Esophagus squamous epithelium (tissue), 5 donors: ENCODE measurements around the gene SOX8. TPM values are rescaled to one million over a fixed set of nuclear protein-coding genes. Genes with fewer than 3 reads are reported as not detected.

Experiments
- DNase-seq: peaks from one replicate; lab custom pipeline; 2025; lab: John Stamatoyannopoulos, UW
- H3K27ac ChIP-seq, 4 donors: fragments of 200-600 bp; sonication (generic); one replicate each; pipeline ENCODE4 v1.5.1; 2016 to 2019; ENCODE audit warnings: mild to moderate bottlenecking in 1 of 4
- H3K27me3 ChIP-seq, 4 donors: fragments of 200-600 bp; sonication (generic); 1 replicate in 3 of 4; 2 replicates in 1 of 4; pipeline versions ENCODE4 v1.5.1 to v1.6.0; 2017 to 2021; ENCODE audit warnings: antibody characterized with exemption in 1 of 4
- H3K36me3 ChIP-seq, 3 donors: fragments of 200-600 bp; sonication (generic); one replicate each; pipeline ENCODE4 v1.5.1; 2016 to 2019
- H3K4me1 ChIP-seq, 3 donors: fragments of 200-600 bp; sonication (generic); one replicate each; pipeline ENCODE4 v1.5.1; 2017 to 2019
- H3K4me3 ChIP-seq, 4 donors: fragments of 200-600 bp; sonication (generic); 1 replicate in 3 of 4; 2 replicates in 1 of 4; pipeline ENCODE4 v1.5.1; 2016 to 2019; ENCODE audit warnings: mild to moderate bottlenecking in 2 of 4, moderate library complexity in 1 of 4
- H3K9me3 ChIP-seq, 3 donors: fragments of 200-600 bp; sonication (generic); one replicate each; pipeline ENCODE4 v1.5.1; 2016 to 2019
- CTCF ChIP-seq, 6 experiments: fragments of 450-650 bp in 4 of 6; fragments of 200-600 bp in 2 of 6; sonication (generic) in 2 of 6; IDR thresholded peaks; one replicate each; pipeline ENCODE4 v1.5.1; 2016 to 2019; ENCODE audit warnings: antibody characterized with exemption in 6 of 6, mild to moderate bottlenecking in 4 of 6, moderate library complexity in 4 of 6
- POLR2A ChIP-seq, 4 donors: fragments of 450-650 bp; IDR thresholded peaks; one replicate each; pipeline ENCODE4 v1.6.1; 2017; ENCODE audit warnings: antibody characterized with exemption in 4 of 4, mild to moderate bottlenecking in 4 of 4, moderate library complexity in 3 of 4
- WGBS, 2 donors: methylation state at CpG; one replicate each; pipeline ENCODE4 v1.1.5; 2018; 5-methylcytosine and 5-hydroxymethylcytosine counted together
- intact Hi-C: fragments of 100-400 bp; cut with DNase I; formaldehyde crosslinking; loops from one replicate; pipeline ENCODE4 v1.15.0; 2022
- total RNA-seq, 4 donors: library from RNA; depleted of rRNA; stranded (reverse); fragments of >200 nt; gene quantifications; one replicate each; pipeline ENCODE4 v1.1.0, GENCODE V29; 2016
- donor health status: DM: yes; HTN: yes; CAD: no.

Gene SOX8
- total RNA-seq, 4 donors from 2014 or later = 0.08 to 0.19 (median 0.09) TPM; not detected in 1

GRCh38 chr16:972316-973002, 9.1 kb upstream of the SOX8 start:
- WGBS, 2 donors = 76 to 85% methylated on average over 4 to 10 of the region's 32 CpGs
- Histone ChIP-seq H3K36me3 (peaks cover 0 to 7% (median 0%) of the 10 kb centered on the region in 3 donors), H3K27me3 (peaks cover 0 to 13% (median 0%) of the 10 kb centered on the region in 4 donors), H3K27ac (no peak overlapping the region), H3K4me1 (peaks cover 9 to 38% (median 15%) of the 10 kb centered on the region in 3 donors), H3K4me3 (no peak overlapping the region), H3K9me3 (no peaks in the 10 kb centered on the region)
- no peak for TF ChIP-seq POLR2A (IDR thresholded peaks at IDR 0.05)
- TF ChIP-seq CTCF (IDR thresholded peaks at IDR 0.05) = no peak
- intact Hi-C loops = no loop called here
- no peak for DNase-seq

- intact Hi-C loops = no loop called here
- H3K27ac ChIP-seq = no peak overlapping the region
- 83 to 86% methylated on average over 16 to 17 of the region's 17 CpGs for WGBS, 2 donors
These were observed 8.2 kb upstream of the SOX8 start for GRCh38 chr16:973366-973765.

GRCh38 chr16:974001-974601, 7.5 kb upstream of the SOX8 start:
- H3K36me3 ChIP-seq = no peaks in the 10 kb centered on the region
- intact Hi-C loops = no loop called here
- DNase-seq = no peak
- H3K4me1 ChIP-seq = peaks cover 9 to 34% (median 15%) of the 10 kb centered on the region in 3 donors
- H3K4me3 ChIP-seq = no peak overlapping the region
- no peak for TF ChIP-seq POLR2A (IDR thresholded peaks at IDR 0.05)
- no peak for TF ChIP-seq CTCF (IDR thresholded peaks at IDR 0.05)
- no peaks in the 10 kb centered on the region for H3K9me3 ChIP-seq
- H3K27ac ChIP-seq = no peak overlapping the region
- H3K27me3 ChIP-seq = peaks cover 0 to 26% (median 0%) of the 10 kb centered on the region in 4 donors
- 66 to 67% methylated on average over 9 to 10 of the region's 21 CpGs for WGBS, 2 donors

More at GRCh38 chr16:973366-973765, 8.2 kb upstream of the SOX8 start:
- Histone ChIP-seq H3K36me3 (no peaks in the 10 kb centered on the region), H3K4me1 (peaks cover 9 to 41% (median 15%) of the 10 kb centered on the region in 3 donors), H3K9me3 (no peaks in the 10 kb centered on the region), H3K4me3 (no peak overlapping the region), H3K27me3 (peaks cover 0 to 19% (median 0%) of the 10 kb centered on the region in 4 donors)
- TF ChIP-seq CTCF (IDR thresholded peaks at IDR 0.05) (no peak), POLR2A (IDR thresholded peaks at IDR 0.05) (no peak)
- DNase-seq = no peak

GRCh38 chr16:974611-975261, 6.8 kb upstream of the SOX8 start:
- no peak overlapping the region for H3K27ac ChIP-seq
- DNase-seq = no peak
- TF ChIP-seq CTCF (IDR thresholded peaks at IDR 0.05) (no peak), POLR2A (IDR thresholded peaks at IDR 0.05) (no peak)
- intact Hi-C loops = no loop called here
- H3K4me3 ChIP-seq = no peak overlapping the region
- H3K9me3 ChIP-seq = no peaks in the 10 kb centered on the region
- no peaks in the 10 kb centered on the region for H3K36me3 ChIP-seq
- H3K27me3 ChIP-seq = peaks cover 0 to 32% (median 3%) of the 10 kb centered on the region in 4 donors
- 59 to 74% methylated on average over 8 to 14 of the region's 26 CpGs for WGBS, 2 donors
- peaks cover 4 to 28% (median 11%) of the 10 kb centered on the region in 3 donors for H3K4me1 ChIP-seq

- 91 to 93% methylated on average over 10 to 12 of the region's 12 CpGs for WGBS, 2 donors
- H3K4me3 ChIP-seq = no peak overlapping the region
- intact Hi-C loops = no loop called here
- H3K4me1 ChIP-seq = peaks cover 3 to 28% (median 11%) of the 10 kb centered on the region in 3 donors
- peaks cover 4 to 38% (median 8%) of the 10 kb centered on the region in 4 donors for H3K27me3 ChIP-seq
- H3K9me3 ChIP-seq = no peaks in the 10 kb centered on the region
- DNase-seq = no peak
- no peak for TF ChIP-seq POLR2A (IDR thresholded peaks at IDR 0.05)
- TF ChIP-seq CTCF (IDR thresholded peaks at IDR 0.05) = no peak
- H3K36me3 ChIP-seq = no peaks in the 10 kb centered on the region
- H3K27ac ChIP-seq = no peak overlapping the region
These were observed 6.3 kb upstream of the SOX8 start for GRCh38 chr16:975291-975690.
